Measurements from ENCODE around the gene STK39.
"Not testable (repeated sequence)": the region's sequence is repeated elsewhere in the genome, so short reads cannot be mapped to it uniquely, and the experiment has no call there.

Gene STK39

GRCh38 chr2:168050377-168050776 lies 197.0 kb downstream of the STK39 start:
- no peak overlapping the region for H3K4me3 ChIP-seq (ENCODE audit: low read depth, low read length)
- DNase-seq (ENCODE audit: low read depth, low spot score): no peak
- ChIA-PET CTCF (interaction anchor here (1.4 kb wide), 1 partner anchor 10 kb away, joined by 4 read pairs; no protein-coding TSS in a partner anchor), POLR2A (no interaction called here)
- no peak for TF ChIP-seq CTCF (IDR thresholded peaks at IDR 0.05; ENCODE audit: insufficient read depth, low read length, missing control alignments)

DNA sequence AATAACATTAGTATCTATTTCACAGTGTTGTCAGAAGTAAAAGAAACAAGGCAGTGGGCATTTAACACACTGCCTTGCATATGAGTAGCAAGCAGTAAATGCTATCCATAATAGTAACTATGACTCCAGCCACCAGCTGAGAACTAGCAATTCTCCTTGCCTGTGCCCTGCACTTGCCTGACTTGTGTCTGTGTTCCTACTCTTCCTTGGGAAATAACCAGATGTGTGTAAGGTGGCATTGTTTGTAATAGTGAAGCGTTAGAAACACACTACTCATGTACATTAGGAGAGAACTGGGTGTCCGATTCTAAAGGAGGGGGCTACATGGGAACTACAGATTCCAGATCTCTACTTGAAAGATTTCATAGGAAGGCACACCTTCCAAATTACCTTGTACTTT lies 197.8 kb downstream of the STK39 start:
- no peak overlapping the region for H3K4me3 ChIP-seq (ENCODE audit: low read depth, low read length)
- ChIA-PET POLR2A (no interaction called here), CTCF (interaction anchor here (1.4 kb wide), 1 partner anchor 10 kb away, joined by 4 read pairs; no protein-coding TSS in a partner anchor)
- TF ChIP-seq CTCF (IDR thresholded peaks at IDR 0.05; ENCODE audit: insufficient read depth, low read length, missing control alignments): no peak
- no peak for DNase-seq (ENCODE audit: low read depth, low spot score)

DNA sequence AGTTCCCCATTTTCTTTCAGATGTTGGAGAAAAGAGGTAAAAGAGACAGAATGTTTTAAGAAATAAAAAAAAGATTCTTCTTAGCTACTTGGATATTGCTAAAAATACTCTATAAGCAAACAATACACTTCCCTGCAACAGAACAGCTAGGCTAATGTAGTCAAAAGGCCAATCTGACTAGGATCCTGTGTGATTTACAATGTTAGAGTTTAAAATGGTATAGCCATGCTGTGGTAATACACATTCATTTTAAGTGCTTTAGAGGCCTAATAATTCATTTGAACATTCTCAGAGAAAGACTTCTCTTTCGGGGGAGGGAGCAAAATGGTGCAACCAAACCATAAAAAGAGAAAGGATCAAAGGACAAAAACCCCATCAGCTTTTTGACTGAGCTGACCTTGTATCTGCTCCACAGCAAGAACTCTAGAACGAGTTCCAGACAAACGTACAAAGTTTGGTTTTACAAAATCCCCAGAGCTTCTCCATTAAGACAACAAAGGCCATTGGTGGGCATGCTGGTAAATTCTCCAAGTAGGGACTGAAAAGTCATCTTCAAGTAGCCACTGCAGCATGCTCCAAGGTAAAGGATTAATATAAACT lies 200.2 kb downstream of the STK39 start:
- ChIA-PET POLR2A (interaction anchor here (0.5 kb wide), 1 partner anchor 242 kb away, joined by 4 read pairs; no protein-coding TSS in a partner anchor), CTCF (interaction anchor here (1.2 kb wide), 1 partner anchor 11 kb away, joined by 3 read pairs; no protein-coding TSS in a partner anchor)

GRCh38 chr2:168044579-168044978 lies 202.8 kb downstream of the STK39 start:
- CTCF ChIA-PET: no interaction called here
- no peak for TF ChIP-seq CTCF (IDR thresholded peaks at IDR 0.05; ENCODE audit: insufficient read depth, low read length, missing control alignments)
- DNase-seq (ENCODE audit: low read depth, low spot score): no peak
- POLR2A ChIA-PET: no interaction called here
- H3K4me3 ChIP-seq (ENCODE audit: low read depth, low read length): no peak overlapping the region

More for the DNA sequence above, 200.2 kb downstream of the STK39 start:
- no peak for DNase-seq (ENCODE audit: low read depth, low spot score)
- TF ChIP-seq CTCF (IDR thresholded peaks at IDR 0.05; ENCODE audit: insufficient read depth, low read length, missing control alignments): no peak
- no peak overlapping the region for H3K4me3 ChIP-seq (ENCODE audit: low read depth, low read length)

- TF ChIP-seq CTCF (IDR thresholded peaks at IDR 0.05; ENCODE audit: insufficient read depth, low read length, missing control alignments): no peak
- CTCF ChIA-PET: no interaction called here
Observed at GRCh38 chr2:168044176-168044575, 203.2 kb downstream of the STK39 start.

GRCh38 chr2:168042127-168042824 lies 205.1 kb downstream of the STK39 start:
- CTCF ChIA-PET: interaction anchor here (1.3 to 1.9 kb wide), 2 partner anchors 10 to 11 kb away, joined by 3 to 5 read pairs; no protein-coding TSS in a partner anchor
- H3K4me3 ChIP-seq (ENCODE audit: low read depth, low read length); DNase-seq (ENCODE audit: low read depth, low spot score); POLR2A ChIA-PET: not testable (repeated sequence)

More at GRCh38 chr2:168044176-168044575, 203.2 kb downstream of the STK39 start:
- POLR2A ChIA-PET: no interaction called here
- no peak for DNase-seq (ENCODE audit: low read depth, low spot score)
- no peak overlapping the region for H3K4me3 ChIP-seq (ENCODE audit: low read depth, low read length)
